Measurements from ENCODE around the gene IL26.

- TF ChIP-seq SUZ12 (IDR thresholded peaks at IDR 0.05) (no peak), ARNT (IDR thresholded peaks at IDR 0.05) (no peak)
These were observed 10.9 kb upstream of the IL26 start for GRCh38 chr12:68236421-68237059.

All from HEK293T (cell line).